ENCODE measurements around the gene AGO1. TPM values are rescaled to one million over a fixed set of nuclear protein-coding genes. Genes with fewer than 3 reads are reported as not detected.

The AGO1 gene
- total RNA-seq, 1 experiment from 2014 or later = 81.8 TPM

DNA sequence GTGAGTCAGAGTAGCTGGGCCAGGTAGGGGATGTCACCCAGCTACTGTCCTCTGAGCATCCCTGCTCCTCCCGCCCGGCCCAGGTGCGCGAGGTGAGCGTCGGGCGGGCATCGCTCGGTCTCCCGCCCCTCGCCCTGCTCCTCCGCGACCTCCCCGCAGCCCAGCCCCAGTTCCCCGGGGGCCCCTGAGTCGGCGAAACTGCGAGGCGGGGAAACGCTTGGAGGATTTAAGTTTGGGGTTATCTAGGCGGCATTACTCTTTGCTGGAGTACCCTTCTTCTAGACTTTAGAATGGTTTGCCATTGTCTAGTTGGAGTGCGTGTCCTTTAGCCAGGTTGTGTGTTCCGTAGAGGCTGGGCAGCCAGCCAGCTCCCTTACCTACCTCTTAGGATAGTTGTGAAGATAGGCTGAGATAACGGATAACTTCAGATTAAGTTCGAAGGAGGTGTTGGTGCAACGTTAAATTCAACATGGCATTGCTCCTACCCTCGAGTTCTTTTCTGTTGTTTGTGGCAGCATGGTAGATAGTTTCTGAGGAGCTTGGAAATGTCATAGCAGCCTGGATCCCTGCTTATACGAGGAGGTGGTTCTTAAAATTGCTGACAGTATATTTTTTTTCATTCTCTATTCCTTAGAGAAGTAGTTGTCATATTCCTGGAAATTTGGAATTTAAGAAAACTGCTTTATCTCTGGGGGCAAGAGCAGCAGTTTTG lies 48.6 kb downstream of the AGO1 start:
- ATAC-seq (peak; percentile 34), DNase-seq (ENCODE audit: low spot score) (no peak)
- Mint-ChIP-seq H3K36me3 (no peaks in the 10 kb centered on the region), H3K27me3 (ENCODE audit: low read depth) (no peaks in the 10 kb centered on the region), H3K4me1 (peaks cover 48% of the 10 kb centered on the region), H3K9me3 (no peaks in the 10 kb centered on the region; the same call in 1 of the 2 replicates), H3K27ac (peak overlapping the region; percentile 93), H3K4me3 (peak overlapping the region; percentile 87)
- POLR2A ChIA-PET = interaction anchor here (0.8 to 2.3 kb wide), 5 partner anchors 46 to 217 kb away, joined by 3 to 14 read pairs (median 9); partner anchors contain the start of genes AGO1, CLSPN, TEKT2 and TRAPPC3
- TF ChIP-seq, protein P1, sequence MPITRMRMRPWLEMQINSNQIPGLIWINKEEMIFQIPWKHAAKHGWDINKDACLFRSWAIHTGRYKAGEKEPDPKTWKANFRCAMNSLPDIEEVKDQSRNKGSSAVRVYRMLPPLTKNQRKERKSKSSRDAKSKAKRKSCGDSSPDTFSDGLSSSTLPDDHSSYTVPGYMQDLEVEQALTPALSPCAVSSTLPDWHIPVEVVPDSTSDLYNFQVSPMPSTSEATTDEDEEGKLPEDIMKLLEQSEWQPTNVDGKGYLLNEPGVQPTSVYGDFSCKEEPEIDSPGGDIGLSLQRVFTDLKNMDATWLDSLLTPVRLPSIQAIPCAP (CRISPR knock-in tag; IDR thresholded peaks at IDR 0.05) = no peak
- TF ChIP-seq SP1 (CRISPR knock-in tag; conservative IDR thresholded peaks at IDR 0.05) (0 out of 2 replicates have a peak, but pooled peaks have one; percentile 1), PRRX2 (CRISPR knock-in tag; IDR thresholded peaks at IDR 0.05) (no peak), FOXP1 (CRISPR knock-in tag; IDR thresholded peaks at IDR 0.05; ENCODE audit: borderline replicate concordance) (peak; percentile 41; the same call in 1 of the 2 replicates), KAT7 (CRISPR knock-in tag; IDR thresholded peaks at IDR 0.05; ENCODE audit: borderline replicate concordance) (peak; percentile 12; the same call in 1 of the 2 replicates), ZNF232 (CRISPR knock-in tag; IDR thresholded peaks at IDR 0.05) (0 out of 2 replicates have a peak, but pooled peaks have one; percentile 43)
- TF ChIP-seq, protein P2, sequence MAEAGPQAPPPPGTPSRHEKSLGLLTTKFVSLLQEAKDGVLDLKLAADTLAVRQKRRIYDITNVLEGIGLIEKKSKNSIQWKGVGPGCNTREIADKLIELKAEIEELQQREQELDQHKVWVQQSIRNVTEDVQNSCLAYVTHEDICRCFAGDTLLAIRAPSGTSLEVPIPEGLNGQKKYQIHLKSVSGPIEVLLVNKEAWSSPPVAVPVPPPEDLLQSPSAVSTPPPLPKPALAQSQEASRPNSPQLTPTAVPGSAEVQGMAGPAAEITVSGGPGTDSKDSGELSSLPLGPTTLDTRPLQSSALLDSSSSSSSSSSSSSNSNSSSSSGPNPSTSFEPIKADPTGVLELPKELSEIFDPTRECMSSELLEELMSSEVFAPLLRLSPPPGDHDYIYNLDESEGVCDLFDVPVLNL (CRISPR knock-in tag; IDR thresholded peaks at IDR 0.05; ENCODE audit: borderline replicate concordance, low read depth) = 0 out of 2 replicates have a peak, but pooled peaks have one; percentile 26
- TF ChIP-seq, protein P3, sequence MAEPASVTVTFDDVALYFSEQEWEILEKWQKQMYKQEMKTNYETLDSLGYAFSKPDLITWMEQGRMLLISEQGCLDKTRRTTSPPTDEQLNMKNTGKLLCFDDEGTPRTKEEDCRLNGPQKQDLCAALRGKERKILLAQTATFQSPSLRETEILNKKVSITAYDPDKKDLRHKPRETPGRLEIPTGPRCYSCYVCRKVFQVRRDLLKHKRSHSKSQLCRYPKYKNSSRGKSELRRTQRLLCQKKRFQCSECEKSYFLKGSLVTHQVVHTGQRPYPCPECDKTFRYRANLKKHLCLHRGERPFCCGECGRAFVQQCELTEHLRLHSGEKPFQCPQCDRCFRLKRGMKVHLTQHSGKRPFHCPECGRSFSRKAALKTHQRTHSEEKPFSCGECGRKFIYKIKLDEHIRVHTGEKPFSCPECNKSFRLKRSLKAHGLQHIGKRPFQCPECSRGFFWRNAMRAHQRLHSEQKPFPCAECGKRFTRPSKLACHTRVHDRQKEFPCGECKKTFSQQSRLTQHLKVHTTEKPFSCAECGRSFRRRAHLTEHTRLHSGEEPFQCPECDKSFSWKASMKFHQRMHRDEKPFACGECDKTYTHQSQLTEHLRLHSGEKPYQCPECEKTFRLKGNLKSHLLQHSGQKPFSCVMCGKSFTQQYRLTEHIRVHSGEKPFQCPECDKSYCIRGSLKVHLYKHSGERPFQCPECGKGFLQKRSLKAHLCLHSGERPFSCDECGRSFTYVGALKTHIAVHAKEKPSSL (CRISPR knock-in tag; conservative IDR thresholded peaks at IDR 0.05) = no peak
- TF ChIP-seq, protein P4, sequence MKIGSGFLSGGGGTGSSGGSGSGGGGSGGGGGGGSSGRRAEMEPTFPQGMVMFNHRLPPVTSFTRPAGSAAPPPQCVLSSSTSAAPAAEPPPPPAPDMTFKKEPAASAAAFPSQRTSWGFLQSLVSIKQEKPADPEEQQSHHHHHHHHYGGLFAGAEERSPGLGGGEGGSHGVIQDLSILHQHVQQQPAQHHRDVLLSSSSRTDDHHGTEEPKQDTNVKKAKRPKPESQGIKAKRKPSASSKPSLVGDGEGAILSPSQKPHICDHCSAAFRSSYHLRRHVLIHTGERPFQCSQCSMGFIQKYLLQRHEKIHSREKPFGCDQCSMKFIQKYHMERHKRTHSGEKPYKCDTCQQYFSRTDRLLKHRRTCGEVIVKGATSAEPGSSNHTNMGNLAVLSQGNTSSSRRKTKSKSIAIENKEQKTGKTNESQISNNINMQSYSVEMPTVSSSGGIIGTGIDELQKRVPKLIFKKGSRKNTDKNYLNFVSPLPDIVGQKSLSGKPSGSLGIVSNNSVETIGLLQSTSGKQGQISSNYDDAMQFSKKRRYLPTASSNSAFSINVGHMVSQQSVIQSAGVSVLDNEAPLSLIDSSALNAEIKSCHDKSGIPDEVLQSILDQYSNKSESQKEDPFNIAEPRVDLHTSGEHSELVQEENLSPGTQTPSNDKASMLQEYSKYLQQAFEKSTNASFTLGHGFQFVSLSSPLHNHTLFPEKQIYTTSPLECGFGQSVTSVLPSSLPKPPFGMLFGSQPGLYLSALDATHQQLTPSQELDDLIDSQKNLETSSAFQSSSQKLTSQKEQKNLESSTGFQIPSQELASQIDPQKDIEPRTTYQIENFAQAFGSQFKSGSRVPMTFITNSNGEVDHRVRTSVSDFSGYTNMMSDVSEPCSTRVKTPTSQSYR (CRISPR knock-in tag; IDR thresholded peaks at IDR 0.05) = no peak
- TF ChIP-seq, protein P5, sequence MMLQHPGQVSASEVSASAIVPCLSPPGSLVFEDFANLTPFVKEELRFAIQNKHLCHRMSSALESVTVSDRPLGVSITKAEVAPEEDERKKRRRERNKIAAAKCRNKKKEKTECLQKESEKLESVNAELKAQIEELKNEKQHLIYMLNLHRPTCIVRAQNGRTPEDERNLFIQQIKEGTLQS (CRISPR knock-in tag; conservative IDR thresholded peaks at IDR 0.05) = 0 out of 2 replicates have a peak, but pooled peaks have one; percentile 51
- TF ChIP-seq, protein P6, sequence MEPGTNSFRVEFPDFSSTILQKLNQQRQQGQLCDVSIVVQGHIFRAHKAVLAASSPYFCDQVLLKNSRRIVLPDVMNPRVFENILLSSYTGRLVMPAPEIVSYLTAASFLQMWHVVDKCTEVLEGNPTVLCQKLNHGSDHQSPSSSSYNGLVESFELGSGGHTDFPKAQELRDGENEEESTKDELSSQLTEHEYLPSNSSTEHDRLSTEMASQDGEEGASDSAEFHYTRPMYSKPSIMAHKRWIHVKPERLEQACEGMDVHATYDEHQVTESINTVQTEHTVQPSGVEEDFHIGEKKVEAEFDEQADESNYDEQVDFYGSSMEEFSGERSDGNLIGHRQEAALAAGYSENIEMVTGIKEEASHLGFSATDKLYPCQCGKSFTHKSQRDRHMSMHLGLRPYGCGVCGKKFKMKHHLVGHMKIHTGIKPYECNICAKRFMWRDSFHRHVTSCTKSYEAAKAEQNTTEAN (CRISPR knock-in tag; IDR thresholded peaks at IDR 0.05) = 0 out of 2 replicates have a peak, but pooled peaks have one; percentile 77
- CTCF ChIA-PET = interaction anchor here (1.0 to 2.2 kb wide), 5 partner anchors 45 to 203 kb away, joined by 3 to 10 read pairs (median 7); partner anchors contain the start of gene AGO1

DNA sequence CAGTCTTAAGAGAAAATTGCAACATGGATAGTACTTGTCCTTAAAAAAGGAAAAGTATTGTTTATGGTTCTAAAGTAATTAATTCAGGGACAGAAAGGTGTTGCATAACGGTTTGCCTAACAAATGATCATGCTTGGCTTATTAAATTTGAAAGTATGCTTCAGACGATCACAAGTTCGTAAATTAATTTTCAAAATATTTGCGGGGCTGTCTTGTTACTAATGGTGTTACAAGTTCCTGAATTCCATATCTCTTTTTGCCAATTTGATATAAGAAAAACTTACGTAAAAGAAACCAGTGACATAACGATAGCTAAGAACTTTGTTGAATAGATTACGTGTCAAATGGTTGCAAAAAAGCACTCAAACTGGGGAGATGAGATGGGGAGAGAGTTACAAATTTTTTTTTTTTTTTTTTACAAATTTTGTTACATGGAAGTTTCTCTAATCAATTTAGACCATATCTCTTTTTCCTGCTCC lies 49.2 kb downstream of the AGO1 start:
- POLR2A ChIA-PET = no interaction called here
- peak overlapping the region; percentile 87 for H3K4me3 Mint-ChIP-seq
- no peaks in the 10 kb centered on the region for H3K36me3 Mint-ChIP-seq
- H3K27ac Mint-ChIP-seq = no peak overlapping the region
- no peak for DNase-seq (ENCODE audit: low spot score)
- H3K9me3 Mint-ChIP-seq = no peaks in the 10 kb centered on the region; the same call in 1 of the 2 replicates
- no peaks in the 10 kb centered on the region for H3K27me3 Mint-ChIP-seq (ENCODE audit: low read depth)
- H3K4me1 Mint-ChIP-seq = peaks cover 48% of the 10 kb centered on the region
- CTCF ChIA-PET = interaction anchor here (1.1 to 2.2 kb wide), 2 partner anchors 202 to 207 kb away, joined by 3 to 7 read pairs; no protein-coding TSS in a partner anchor
- no peak for ATAC-seq
- TF ChIP-seq, protein P7, sequence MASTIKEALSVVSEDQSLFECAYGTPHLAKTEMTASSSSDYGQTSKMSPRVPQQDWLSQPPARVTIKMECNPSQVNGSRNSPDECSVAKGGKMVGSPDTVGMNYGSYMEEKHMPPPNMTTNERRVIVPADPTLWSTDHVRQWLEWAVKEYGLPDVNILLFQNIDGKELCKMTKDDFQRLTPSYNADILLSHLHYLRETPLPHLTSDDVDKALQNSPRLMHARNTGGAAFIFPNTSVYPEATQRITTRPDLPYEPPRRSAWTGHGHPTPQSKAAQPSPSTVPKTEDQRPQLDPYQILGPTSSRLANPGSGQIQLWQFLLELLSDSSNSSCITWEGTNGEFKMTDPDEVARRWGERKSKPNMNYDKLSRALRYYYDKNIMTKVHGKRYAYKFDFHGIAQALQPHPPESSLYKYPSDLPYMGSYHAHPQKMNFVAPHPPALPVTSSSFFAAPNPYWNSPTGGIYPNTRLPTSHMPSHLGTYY (CRISPR knock-in tag; IDR thresholded peaks at IDR 0.05) = no peak
- TF ChIP-seq ZNF396 (CRISPR knock-in tag; IDR thresholded peaks at IDR 0.05; ENCODE audit: borderline replicate concordance) (no peak), ZNF317 (CRISPR knock-in tag; IDR thresholded peaks at IDR 0.05; ENCODE audit: borderline replicate concordance, low read depth) (no peak), ZNF138 (CRISPR knock-in tag; conservative IDR thresholded peaks at IDR 0.05) (no peak), ETV6 (CRISPR knock-in tag; IDR thresholded peaks at IDR 0.05) (no peak)
- TF ChIP-seq, protein P8, sequence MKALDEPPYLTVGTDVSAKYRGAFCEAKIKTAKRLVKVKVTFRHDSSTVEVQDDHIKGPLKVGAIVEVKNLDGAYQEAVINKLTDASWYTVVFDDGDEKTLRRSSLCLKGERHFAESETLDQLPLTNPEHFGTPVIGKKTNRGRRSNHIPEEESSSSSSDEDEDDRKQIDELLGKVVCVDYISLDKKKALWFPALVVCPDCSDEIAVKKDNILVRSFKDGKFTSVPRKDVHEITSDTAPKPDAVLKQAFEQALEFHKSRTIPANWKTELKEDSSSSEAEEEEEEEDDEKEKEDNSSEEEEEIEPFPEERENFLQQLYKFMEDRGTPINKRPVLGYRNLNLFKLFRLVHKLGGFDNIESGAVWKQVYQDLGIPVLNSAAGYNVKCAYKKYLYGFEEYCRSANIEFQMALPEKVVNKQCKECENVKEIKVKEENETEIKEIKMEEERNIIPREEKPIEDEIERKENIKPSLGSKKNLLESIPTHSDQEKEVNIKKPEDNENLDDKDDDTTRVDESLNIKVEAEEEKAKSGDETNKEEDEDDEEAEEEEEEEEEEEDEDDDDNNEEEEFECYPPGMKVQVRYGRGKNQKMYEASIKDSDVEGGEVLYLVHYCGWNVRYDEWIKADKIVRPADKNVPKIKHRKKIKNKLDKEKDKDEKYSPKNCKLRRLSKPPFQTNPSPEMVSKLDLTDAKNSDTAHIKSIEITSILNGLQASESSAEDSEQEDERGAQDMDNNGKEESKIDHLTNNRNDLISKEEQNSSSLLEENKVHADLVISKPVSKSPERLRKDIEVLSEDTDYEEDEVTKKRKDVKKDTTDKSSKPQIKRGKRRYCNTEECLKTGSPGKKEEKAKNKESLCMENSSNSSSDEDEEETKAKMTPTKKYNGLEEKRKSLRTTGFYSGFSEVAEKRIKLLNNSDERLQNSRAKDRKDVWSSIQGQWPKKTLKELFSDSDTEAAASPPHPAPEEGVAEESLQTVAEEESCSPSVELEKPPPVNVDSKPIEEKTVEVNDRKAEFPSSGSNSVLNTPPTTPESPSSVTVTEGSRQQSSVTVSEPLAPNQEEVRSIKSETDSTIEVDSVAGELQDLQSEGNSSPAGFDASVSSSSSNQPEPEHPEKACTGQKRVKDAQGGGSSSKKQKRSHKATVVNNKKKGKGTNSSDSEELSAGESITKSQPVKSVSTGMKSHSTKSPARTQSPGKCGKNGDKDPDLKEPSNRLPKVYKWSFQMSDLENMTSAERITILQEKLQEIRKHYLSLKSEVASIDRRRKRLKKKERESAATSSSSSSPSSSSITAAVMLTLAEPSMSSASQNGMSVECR (CRISPR knock-in tag; IDR thresholded peaks at IDR 0.05; ENCODE audit: borderline replicate concordance) = no peak
